GM18519 (cell line): ENCODE results near the gene CDH23.

Experiments
- ATAC-seq: cut with Tn5 transposase; IDR thresholded peaks from one replicate; pipeline ENCODE4 v1.9.1; 2021; ENCODE audit warnings: mild to moderate bottlenecking, moderate library complexity; ENCODE audit not compliant: unreplicated experiment, low FRiP score

CDH23 gene

DNA sequence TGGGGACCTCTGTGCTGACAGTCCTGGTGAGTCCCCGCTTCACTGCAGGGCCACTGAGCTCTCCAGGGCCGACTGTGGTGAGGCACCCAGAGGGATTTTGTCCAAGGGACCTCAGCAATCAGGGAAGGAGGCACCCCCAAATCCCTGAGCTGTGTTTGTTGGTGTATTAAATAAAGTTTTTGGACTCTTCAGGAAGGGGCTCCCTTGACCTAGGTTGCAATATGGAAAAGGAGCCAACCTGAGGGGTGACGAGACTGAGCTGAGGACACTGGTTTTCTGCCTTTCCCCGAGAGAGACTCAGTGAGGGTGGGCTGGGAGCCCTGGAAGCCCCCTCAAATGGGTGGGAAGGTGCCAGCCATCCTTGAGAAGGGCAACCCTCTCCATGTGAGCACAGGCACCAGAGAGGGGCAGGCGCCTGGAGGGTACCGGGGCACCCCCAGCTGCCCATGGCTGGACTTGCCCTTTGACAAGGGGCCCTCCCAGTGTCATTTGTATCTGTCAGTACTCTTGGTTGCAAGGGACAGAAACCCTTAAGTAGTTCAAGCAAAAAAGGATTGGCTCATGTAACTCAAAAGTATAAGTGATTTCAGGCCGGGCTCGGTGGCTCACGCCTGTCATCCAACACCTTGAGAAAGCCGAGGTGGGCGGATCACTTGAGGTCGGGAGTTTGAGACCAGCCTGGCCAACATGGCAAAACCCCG, 250.0 kb downstream of the CDH23 start:
- ATAC-seq, result no peak

- no peak for ATAC-seq
Observed at GRCh38 chr10:71647526-71648253, 251.0 kb downstream of the CDH23 start.

DNA sequence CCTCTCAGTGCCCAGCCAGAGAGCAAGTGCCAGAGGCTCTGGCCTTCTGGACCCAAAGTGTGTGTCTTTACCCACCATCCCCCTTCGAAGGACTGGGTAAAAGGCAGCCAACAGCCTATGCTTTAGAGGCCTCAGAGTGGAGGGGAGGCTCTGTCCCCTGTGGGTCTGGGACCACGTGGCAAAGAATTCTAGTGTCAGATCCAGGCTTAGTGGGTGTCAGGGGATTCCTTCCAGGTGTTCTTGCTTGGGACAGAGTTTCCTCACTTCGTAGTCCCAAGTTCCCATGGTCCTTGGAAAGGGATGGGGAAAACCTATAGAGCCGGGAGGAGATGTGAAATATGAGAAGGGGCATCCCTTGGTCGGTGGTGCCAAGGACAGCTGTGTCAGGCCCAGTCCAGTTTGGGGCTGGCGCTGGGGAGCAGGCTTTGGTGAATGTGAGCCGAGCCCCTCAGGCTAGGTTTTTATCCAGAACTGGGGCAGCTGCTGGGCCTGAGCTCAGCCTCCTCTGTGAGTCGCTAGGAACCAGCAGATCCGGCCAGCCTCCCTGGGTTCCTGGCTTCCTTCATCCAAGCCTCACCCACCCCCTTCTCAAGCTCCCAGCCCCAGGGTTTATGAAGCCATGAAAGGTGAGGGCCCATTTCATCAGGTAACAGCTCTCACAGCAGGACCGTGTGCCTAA, 251.7 kb downstream of the CDH23 start:
- no peak for ATAC-seq

- ATAC-seq, result no peak
Observed at GRCh38 chr10:71648933-71649320, 252.2 kb downstream of the CDH23 start.

DNA sequence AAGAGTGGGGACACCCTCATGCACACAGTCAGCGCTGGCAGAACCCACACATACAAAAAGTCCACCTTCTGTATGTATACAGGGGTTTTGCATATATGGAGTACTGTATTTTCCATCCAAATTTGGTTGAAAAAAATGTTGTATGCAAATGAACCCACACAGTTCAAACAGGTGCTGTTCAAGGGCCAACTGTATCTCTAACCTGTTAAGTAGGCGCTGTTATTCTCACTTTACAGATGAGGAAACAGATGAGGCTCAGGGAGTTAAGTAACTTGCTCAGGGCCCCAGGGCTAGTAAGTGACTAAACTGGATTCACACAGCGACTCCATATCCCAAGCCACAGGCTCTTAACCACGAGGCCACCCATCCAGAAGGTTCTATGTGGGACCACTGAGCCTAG, 252.9 kb downstream of the CDH23 start:
- no peak for ATAC-seq

- ATAC-seq, result no peak
Observed at GRCh38 chr10:71650397-71650796, 253.7 kb downstream of the CDH23 start.

DNA sequence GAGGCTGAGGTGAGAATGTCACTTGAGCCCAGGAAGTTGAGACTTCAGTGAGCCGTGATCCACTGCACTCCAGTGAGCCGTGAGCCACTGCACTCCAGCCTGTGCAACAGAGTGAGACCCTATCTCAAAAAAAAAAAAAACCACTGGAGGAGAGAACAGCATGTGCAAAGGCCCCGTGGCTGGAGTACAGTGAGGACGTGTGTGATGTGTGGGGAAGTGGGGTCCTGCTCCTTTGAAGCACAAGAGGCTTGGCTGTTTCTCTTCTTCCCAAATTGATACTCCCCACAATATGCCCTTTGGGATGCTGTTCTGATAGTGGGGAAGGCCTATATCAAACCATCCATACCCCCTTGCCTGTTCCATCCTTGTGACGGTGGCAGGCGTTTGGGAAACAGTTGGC, 254.7 kb downstream of the CDH23 start:
- no peak for ATAC-seq

DNA sequence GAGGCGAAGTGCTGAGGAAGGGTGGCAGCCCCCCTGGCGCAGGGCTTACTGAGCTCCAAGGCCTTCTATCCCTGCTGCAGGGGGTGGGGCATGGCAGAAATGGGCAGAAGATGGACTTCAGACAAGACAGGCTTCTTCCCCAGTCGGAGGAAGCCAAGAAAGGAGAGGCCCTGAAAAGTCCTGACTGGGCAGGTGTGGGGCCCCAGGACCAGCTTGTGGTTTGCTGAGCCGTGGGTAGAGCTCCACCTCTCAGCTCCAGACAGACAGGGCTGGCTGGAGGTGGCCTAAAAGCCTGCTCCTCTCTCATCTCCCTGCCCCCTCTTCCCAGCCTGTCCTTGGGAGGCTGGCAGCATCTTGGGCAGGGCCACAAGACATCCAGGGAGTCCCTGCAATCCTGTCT, 255.2 kb downstream of the CDH23 start:
- ATAC-seq, result no peak

GRCh38 chr10:71653044-71653443, 256.3 kb downstream of the CDH23 start:
- ATAC-seq, result no peak

GRCh38 chr10:71656220-71656619, 259.5 kb downstream of the CDH23 start:
- no peak for ATAC-seq

DNA sequence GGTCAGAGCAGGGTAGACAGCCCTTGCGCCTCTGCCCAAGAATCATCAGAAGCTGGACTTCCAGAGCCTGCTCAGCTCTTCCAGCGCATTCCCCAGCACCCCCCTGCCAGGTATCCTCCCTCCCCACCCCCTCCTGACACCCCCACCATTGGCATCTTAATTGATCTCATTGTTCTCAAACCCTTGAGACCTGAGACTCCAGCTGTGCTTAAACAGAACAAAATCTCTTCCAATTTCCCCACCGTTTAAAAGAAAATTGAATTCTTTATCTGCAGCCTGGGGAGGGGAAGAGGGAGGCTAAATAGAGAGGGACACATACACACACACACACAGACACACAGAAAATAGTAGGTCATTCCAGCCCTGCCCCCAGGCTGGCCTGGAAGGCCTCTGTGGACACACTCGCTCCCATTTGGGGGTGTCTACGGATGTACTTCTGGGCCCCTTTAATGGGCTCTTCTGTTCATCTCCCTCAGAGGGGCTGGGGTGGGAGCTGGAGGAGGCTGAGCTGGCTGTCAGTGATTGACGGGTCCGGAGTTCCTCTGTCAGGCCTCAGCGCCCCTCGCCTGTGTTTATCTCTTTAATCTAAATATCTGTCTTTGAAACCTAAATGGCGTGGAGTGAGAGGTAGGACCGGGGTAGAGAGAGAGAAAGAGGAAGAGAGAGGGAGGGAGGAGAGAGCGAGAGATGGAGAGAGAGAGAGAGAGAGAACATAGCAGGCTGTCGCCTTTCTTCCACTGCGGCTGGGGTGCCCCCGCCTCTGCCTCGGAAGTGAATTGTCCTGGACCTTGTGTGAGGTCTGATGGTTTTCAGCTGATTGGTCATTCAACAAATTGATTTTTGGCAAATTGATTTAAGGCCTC, 261.1 kb downstream of the CDH23 start:
- no peak for ATAC-seq

DNA sequence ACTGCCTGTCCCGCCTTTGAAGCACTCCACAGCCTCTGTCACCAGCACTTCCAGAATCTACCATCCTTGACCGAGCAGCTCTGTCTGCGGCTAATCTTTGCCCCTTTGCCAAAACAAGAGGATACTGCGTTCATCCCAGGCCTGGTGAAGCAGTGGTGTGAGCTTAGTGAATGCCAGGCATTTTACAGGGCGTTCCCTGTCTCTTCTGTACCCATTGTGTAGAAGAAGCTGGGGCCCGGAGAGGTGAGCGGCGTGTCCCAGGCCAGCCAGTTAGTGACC, 261.7 kb downstream of the CDH23 start:
- ATAC-seq, result no peak

GRCh38 chr10:71659111-71659634, 262.5 kb downstream of the CDH23 start:
- ATAC-seq, result no peak

GRCh38 chr10:71659737-71660136, 263.0 kb downstream of the CDH23 start:
- no peak for ATAC-seq

DNA sequence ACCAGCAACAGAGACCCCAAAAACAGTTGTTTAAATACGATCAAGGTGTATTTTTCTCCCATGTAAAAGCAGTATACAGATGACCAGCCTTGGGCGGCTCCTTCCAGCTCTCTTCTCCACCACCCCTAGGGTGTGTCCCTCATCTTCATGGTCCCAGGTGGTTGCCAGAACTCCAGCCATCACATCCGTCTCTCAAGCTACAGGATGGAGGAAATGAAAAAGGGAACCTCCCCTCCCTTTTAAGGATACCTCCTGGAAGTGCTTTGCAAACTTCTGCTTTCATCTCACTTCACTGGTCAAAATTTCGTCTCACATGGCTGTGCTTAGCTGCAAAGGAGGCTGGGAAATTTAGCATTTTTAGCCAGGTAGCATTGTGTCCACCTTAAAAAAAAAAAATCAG, 263.6 kb downstream of the CDH23 start:
- no peak for ATAC-seq

DNA sequence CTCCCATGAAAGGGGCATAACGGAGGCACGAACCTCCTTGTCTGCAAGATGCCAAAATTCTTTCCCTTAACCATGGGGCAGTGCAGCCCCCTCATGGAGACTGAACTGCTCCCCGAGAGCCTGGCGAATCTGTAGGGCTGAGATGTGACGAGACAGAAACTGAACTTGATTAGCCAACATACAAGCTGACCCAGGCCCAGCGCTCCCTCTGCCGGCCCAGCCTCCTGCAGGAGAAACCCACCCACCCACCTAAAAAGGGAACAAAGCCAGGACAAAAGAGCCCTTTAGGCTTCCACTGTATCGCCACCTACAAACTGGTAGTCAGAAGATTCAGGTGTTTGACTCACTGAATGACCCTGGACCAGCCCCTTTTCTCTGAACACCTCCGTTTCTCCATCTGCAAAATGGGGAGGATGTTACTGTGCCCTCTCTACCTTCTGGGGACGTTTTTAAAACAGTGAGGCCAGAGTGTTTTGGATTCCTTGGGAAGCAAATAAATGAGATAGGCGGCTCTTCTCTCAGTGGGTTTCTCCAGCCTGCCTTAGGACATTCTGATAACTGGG, 264.4 kb downstream of the CDH23 start:
- ATAC-seq, result no peak

GRCh38 chr10:71661779-71662336, 265.1 kb downstream of the CDH23 start:
- ATAC-seq, result no peak

DNA sequence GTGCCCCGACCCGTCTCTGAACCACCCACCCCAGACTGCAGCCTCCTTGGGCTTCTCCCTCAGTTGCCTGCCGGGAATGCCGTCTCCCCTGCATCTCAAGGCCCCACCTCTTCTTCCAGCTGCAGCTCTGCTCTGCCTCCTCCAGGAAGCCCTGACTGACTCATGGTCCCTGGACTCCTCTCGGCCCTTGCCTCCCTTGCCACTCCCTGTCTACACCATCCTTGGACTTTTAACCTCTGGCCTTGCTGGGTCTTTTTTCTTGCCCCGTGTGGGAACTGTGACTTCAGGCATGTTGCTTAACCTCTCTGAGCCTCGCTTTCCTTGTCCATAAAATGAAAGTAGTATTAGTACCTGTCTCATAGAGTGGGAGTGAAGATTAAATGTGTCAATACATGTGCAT, 266.6 kb downstream of the CDH23 start:
- no peak for ATAC-seq

- ATAC-seq, result no peak
Observed at GRCh38 chr10:71664585-71664984, 267.9 kb downstream of the CDH23 start.

DNA sequence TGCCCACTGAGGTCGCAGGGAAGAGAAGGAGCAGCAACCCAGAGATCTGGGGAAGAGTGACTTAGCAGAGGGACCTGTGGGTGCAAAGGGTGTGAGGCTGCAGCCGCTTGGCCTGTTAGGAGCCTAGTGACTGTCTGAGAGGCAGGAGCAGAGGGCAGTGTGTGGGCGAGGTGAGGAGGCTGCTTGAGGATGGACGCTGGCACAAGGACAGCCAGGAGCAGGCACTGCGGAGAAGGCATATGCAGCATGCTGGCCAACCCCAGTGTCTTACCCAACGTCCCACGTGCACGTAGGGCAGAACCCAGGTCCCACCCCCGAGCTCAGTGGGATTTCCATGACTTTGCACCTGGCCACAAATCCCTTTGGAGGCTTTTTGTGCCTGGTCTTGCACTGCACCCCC, 268.7 kb downstream of the CDH23 start:
- ATAC-seq, result no peak
